ENCODE data around the gene GJB6. TPM values are rescaled to one million over a fixed set of nuclear protein-coding genes. Genes with fewer than 3 reads are reported as not detected.

GJB6 gene
- polyA plus RNA-seq, 1 of the 3 experiments (the other 2 are of a cell fraction): not detected

DNA sequence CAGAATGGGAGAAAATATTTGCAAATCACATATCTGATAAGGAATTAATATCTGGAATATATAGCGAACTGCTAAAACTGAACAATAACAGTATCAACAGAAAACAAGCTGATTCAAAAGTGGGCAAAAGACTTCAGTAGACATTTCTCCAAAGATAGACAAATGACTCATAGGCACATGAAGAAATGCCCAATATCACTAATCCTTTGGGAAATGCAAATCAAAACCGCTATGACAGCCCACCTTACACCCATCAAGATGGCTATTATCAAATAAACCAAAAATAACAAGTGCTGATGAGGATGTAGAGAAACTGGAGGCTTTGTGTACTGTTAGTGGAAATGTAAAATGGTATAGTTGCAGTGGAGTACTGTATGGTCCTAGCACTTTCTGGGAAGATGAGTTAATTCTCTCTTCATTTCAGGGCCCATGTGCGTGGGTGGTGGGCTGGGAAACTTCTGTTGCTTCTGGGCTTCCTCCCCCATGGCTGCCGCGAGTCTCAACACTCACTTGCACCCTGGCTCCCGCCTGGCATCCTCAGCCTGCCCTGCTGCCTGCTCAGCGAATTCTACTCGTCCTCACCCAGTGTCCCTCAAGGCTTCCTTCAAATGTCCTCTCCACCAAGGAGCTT, 58.9 kb downstream of the GJB6 start (continued):
- TF ChIP-seq, protein P1, sequence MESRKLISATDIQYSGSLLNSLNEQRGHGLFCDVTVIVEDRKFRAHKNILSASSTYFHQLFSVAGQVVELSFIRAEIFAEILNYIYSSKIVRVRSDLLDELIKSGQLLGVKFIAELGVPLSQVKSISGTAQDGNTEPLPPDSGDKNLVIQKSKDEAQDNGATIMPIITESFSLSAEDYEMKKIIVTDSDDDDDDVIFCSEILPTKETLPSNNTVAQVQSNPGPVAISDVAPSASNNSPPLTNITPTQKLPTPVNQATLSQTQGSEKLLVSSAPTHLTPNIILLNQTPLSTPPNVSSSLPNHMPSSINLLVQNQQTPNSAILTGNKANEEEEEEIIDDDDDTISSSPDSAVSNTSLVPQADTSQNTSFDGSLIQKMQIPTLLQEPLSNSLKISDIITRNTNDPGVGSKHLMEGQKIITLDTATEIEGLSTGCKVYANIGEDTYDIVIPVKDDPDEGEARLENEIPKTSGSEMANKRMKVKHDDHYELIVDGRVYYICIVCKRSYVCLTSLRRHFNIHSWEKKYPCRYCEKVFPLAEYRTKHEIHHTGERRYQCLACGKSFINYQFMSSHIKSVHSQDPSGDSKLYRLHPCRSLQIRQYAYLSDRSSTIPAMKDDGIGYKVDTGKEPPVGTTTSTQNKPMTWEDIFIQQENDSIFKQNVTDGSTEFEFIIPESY (IDR thresholded peaks at IDR 0.05; ENCODE audit: borderline replicate concordance, low read depth): no peak
- no peak for TF ChIP-seq YY1 (IDR thresholded peaks at IDR 0.05; ENCODE audit: low read depth)

Other genes starting within 250 kb of the GJB6 start
- gene GJA3, start 71.3 kb downstream of the GJB6 start, polyA plus RNA-seq (2012; rRNA removed): not detected in 2 replicates
- gene GJB2, start 39.4 kb downstream of the GJB6 start, polyA plus RNA-seq (2012; rRNA removed): not detected in 2 replicates